ENCODE data around the gene EEF1AKMT4. TPM values are rescaled to one million over a fixed set of nuclear protein-coding genes. Genes with fewer than 3 reads are reported as not detected.
A peak's percentile ranks its signal among the peaks of the same experiment; 100 is the strongest.

The EEF1AKMT4 gene
- 4.0 TPM for polyA plus RNA-seq (2013, experiment 1 of 2)
- 3.6 TPM for polyA plus RNA-seq (2013, experiment 2 of 2)

DNA sequence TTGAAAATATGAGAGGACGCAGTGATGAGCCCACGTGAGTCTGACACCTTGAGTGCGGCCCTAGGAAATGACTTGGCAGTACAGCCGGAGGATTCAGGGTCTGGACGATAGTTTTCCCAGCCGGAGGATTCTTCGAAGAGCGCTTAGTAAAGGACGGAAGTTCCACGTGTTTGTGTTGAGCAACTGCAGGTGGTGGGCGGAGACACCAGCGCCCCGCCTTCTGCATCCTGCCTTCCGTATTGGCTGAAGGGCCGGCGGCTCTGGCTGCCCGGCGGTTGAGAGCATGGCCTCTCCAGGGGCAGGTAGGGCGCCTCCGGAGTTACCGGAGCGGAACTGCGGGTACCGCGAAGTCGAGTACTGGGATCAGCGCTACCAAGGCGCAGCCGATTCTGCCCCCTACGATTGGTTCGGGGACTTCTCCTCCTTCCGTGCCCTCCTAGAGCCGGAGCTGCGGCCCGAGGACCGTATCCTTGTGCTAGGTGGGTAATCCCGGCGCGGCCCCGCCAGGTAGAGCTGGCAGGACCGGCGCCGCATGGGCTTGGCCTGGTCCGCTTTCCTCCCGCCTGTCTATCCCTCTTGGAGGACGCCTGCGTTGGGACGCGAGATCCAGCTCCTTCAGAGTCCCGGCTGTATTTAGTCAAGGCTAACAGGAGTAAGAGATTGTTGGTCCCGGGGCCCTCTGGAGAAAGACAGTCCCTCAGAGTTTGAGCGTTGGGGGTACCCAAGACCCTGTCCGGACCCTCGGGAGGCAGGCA lies at the start of gene EEF1AKMT4:
Gene EEF1AKMT4, plus strand, starts transcription at position 261 of the 755 bp plus-strand sequence. Its CDS starts 23 bp downstream, at position 284.
- Histone ChIP-seq H3K9me3 (ENCODE audit: control insufficient read depth, low read length) (no peaks in the 10 kb centered on the region), H3K36me3 (ENCODE audit: control insufficient read depth, insufficient read depth, low read length) (peaks cover 9% of the 10 kb centered on the region), H3K27ac (ENCODE audit: low read depth, low read length, severe bottlenecking) (peak within 1 kb of the TSS; percentile 97), H3K4me3 (ENCODE audit: extremely low read depth, insufficient read depth, low read length, poor library complexity, severe bottlenecking) (peak within 1 kb of the TSS; percentile 89), H3K4me1 (ENCODE audit: control insufficient read depth, insufficient read depth, low read length, poor library complexity, severe bottlenecking) (no peaks in the 10 kb centered on the region)
- 0% methylated on average over 52 to 54 of the region's 54 CpGs for WGBS, 2 experiments (ENCODE audit: insufficient coverage in 2 of 2)

DNA sequence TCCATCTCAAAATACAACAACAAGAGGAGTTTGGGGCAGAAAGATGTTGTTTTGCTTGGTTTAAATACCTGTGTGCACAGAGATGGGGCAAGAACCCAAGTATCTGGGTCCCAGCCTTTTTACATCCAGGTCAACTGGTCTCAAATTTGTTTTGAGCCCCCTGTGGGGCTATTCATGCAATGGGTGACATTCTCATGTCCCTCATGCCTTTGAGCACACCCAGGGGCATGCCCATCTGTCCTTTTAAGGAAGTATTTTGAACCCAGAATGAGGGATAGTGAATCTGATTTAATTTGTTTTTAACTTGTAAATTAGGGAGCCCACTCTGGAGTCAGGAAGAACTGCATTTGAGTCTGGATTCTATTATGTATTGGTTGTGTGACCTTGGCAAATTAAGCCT lies 48.6 kb upstream of the EEF1AKMT4 start:
- peaks cover 5% of the 10 kb centered on the region for H3K36me3 ChIP-seq (ENCODE audit: control insufficient read depth, insufficient read depth, low read length)
- H3K27ac ChIP-seq (ENCODE audit: low read depth, low read length, severe bottlenecking), result no peak overlapping the region
- no peaks in the 10 kb centered on the region for H3K9me3 ChIP-seq (ENCODE audit: control insufficient read depth, low read length)
- H3K4me3 ChIP-seq (ENCODE audit: extremely low read depth, insufficient read depth, low read length, poor library complexity, severe bottlenecking), result no peak overlapping the region
- no peaks in the 10 kb centered on the region for H3K4me1 ChIP-seq (ENCODE audit: control insufficient read depth, insufficient read depth, low read length, poor library complexity, severe bottlenecking)

DNA sequence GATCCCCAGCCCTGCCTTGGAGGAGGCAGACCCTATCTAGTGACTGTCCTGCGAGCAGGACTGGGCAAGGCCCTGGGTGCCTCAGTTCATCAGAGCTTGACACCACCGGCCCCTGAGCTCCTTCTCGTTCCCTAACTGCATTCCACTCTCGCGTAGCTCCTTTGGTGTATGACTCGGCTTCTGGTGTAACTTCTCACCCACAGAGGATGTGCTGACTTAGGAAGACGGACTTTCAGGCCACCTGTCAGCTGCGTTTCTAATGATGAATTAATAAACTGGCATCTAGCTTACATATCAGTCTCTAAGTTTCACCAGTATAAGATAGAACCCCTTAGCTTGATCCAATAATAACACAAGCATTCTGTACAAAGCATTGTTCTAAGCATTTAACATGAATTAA lies 45.9 kb upstream of the EEF1AKMT4 start:
- H3K4me1 ChIP-seq (ENCODE audit: control insufficient read depth, insufficient read depth, low read length, poor library complexity, severe bottlenecking), result no peaks in the 10 kb centered on the region
- no peaks in the 10 kb centered on the region for H3K36me3 ChIP-seq (ENCODE audit: control insufficient read depth, insufficient read depth, low read length)
- H3K9me3 ChIP-seq (ENCODE audit: control insufficient read depth, low read length), result no peaks in the 10 kb centered on the region
- H3K4me3 ChIP-seq (ENCODE audit: extremely low read depth, insufficient read depth, low read length, poor library complexity, severe bottlenecking), result no peak overlapping the region
- WGBS, 2 experiments (ENCODE audit: insufficient coverage in 2 of 2), result 89 to 93% methylated on average over 7 to 8 of the region's 8 CpGs
- no peak overlapping the region for H3K27ac ChIP-seq (ENCODE audit: low read depth, low read length, severe bottlenecking)

DNA sequence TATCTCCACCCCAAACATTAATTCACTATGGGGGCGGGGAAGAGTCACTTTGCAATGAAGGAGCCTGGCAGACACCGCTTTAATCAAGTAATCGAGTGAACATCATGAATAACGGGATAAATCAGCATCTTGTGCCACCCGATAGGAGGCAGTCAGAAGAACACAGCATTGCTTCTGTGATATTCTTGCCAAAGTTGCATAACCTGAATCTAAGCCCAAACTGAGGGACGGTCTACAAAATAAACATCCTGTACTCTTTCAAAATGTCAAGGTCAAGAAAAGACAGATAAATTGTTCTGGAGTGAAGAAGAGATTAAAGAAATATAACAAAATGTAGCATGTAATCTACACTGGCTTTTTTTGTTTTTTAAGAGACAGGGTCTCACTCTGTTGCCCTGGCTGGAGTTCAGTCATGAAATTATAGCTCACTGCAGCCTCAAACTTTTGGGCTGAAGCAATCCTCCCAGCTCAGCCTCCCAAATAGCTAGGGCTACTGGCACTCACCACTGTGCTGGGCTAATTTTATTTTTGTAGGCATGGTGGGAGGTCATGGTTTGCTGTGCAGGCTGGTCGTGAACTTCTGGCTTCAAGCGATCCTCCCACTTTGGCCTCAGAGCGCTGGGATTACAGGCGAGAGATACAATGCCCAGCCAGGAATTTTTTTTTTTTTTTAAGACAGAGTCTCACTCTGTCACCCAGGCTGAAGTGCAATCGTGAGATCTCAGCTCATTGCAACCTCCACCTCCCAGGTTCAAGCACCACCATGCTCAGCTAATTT lies 40.1 kb upstream of the EEF1AKMT4 start:
- H3K27ac ChIP-seq (ENCODE audit: low read depth, low read length, severe bottlenecking), result no peak overlapping the region
- no peak overlapping the region for H3K4me3 ChIP-seq (ENCODE audit: extremely low read depth, insufficient read depth, low read length, poor library complexity, severe bottlenecking)
- 83 to 93% methylated on average over 9 of the region's 11 CpGs for WGBS, 2 experiments (ENCODE audit: insufficient coverage in 2 of 2)
- H3K36me3 ChIP-seq (ENCODE audit: control insufficient read depth, insufficient read depth, low read length), result no peaks in the 10 kb centered on the region
- H3K9me3 ChIP-seq (ENCODE audit: control insufficient read depth, low read length), result no peaks in the 10 kb centered on the region
- no peaks in the 10 kb centered on the region for H3K4me1 ChIP-seq (ENCODE audit: control insufficient read depth, insufficient read depth, low read length, poor library complexity, severe bottlenecking)

DNA sequence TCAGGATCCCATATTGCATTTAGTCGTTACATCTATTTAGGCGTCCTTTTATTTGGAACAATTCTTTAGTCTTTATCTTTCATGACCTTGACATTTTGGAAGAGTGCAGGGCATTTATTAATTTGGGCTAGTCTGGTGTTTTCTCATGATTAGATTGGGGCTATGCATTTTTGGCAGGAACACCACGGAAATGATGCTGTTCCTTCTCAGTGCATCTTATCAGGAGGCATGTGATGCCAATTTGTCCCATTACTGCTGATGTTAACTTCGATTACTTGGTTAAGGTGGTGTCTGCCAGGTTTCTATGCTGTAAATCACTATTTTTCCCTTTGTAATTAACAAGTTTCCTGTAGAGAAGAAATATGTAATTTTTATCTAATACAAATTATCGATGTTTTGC lies 38.2 kb upstream of the EEF1AKMT4 start:
- no peaks in the 10 kb centered on the region for H3K9me3 ChIP-seq (ENCODE audit: control insufficient read depth, low read length)
- no peaks in the 10 kb centered on the region for H3K36me3 ChIP-seq (ENCODE audit: control insufficient read depth, insufficient read depth, low read length)
- H3K4me1 ChIP-seq (ENCODE audit: control insufficient read depth, insufficient read depth, low read length, poor library complexity, severe bottlenecking), result no peaks in the 10 kb centered on the region
- 100% methylated on average over 2 of the region's 5 CpGs for WGBS, 2 experiments (ENCODE audit: insufficient coverage in 2 of 2)
- H3K4me3 ChIP-seq (ENCODE audit: extremely low read depth, insufficient read depth, low read length, poor library complexity, severe bottlenecking), result no peak overlapping the region
- H3K27ac ChIP-seq (ENCODE audit: low read depth, low read length, severe bottlenecking), result no peak overlapping the region

DNA sequence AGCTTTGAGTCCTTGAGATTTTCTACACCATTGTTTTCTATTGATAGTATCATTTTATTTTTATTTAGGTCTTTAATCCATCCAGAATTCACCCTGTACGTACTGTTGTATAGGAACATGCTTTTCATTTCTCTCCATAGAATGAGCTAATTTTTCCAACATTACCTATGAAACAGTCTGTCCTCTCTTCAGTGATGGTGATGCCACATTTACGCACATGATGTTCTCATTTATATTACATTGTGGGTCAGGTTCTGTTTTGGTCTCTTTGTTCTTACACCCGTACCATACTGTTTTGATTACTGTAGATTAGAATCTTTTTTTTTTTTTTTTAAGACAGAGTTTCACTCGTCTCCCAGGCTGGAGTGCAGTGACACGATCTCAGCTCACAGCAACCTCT lies 37.8 kb upstream of the EEF1AKMT4 start:
- WGBS, 2 experiments (ENCODE audit: insufficient coverage in 2 of 2), result 95 to 100% methylated on average over 1 to 3 of the region's 5 CpGs
- H3K36me3 ChIP-seq (ENCODE audit: control insufficient read depth, insufficient read depth, low read length), result no peaks in the 10 kb centered on the region
- no peaks in the 10 kb centered on the region for H3K9me3 ChIP-seq (ENCODE audit: control insufficient read depth, low read length)
- no peaks in the 10 kb centered on the region for H3K4me1 ChIP-seq (ENCODE audit: control insufficient read depth, insufficient read depth, low read length, poor library complexity, severe bottlenecking)
- H3K4me3 ChIP-seq (ENCODE audit: extremely low read depth, insufficient read depth, low read length, poor library complexity, severe bottlenecking), result no peak overlapping the region
- no peak overlapping the region for H3K27ac ChIP-seq (ENCODE audit: low read depth, low read length, severe bottlenecking)

DNA sequence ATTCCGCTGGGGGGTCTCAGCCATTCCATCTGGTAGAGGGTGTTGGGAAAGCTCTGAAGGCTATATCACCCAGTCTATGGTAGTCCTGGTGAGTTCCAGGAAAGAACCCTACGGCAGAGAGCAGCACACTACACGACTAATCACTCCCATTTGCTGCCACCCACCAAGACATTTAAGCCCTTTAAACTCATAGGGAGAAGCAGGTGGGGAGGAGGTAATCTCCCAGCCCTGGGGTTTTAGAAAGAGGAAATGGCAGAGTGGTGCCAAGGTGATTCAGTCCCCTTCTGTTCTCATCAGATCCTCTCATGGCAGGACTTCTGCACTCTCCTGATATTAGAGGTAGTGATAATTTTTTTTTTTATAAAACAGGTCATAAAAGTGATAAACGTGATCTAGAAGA lies 30.7 kb upstream of the EEF1AKMT4 start:
- Histone ChIP-seq H3K27ac (ENCODE audit: low read depth, low read length, severe bottlenecking) (no peak overlapping the region), H3K9me3 (ENCODE audit: control insufficient read depth, low read length) (no peaks in the 10 kb centered on the region), H3K4me3 (ENCODE audit: extremely low read depth, insufficient read depth, low read length, poor library complexity, severe bottlenecking) (no peak overlapping the region), H3K36me3 (ENCODE audit: control insufficient read depth, insufficient read depth, low read length) (no peaks in the 10 kb centered on the region), H3K4me1 (ENCODE audit: control insufficient read depth, insufficient read depth, low read length, poor library complexity, severe bottlenecking) (no peaks in the 10 kb centered on the region)
- 100% methylated on average over 1 of the region's 4 CpGs; no CpG with 5 or more reads in 1 of the 2 experiments for WGBS, 2 experiments (ENCODE audit: insufficient coverage in 2 of 2)

DNA sequence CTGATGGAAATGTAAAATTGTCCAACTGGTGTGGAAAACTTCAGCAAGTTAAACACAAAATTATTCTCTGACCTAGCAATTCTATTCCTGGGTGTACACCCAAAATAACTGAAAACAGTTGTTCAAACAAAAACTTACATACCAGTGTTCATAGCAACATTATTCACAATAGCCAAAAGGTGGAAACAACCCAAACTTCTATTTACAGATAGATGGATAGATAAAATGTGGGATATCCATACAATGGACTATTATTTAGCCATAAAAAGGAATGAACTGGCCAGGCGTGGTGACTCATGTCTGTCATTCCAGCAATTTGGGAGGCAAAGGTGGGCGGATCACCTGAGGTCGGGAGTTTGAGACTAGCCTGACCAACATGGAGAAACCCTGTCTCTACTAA lies 27.0 kb upstream of the EEF1AKMT4 start:
- Histone ChIP-seq H3K9me3 (ENCODE audit: control insufficient read depth, low read length) (no peaks in the 10 kb centered on the region), H3K27ac (ENCODE audit: low read depth, low read length, severe bottlenecking) (no peak overlapping the region), H3K4me3 (ENCODE audit: extremely low read depth, insufficient read depth, low read length, poor library complexity, severe bottlenecking) (no peak overlapping the region), H3K36me3 (ENCODE audit: control insufficient read depth, insufficient read depth, low read length) (no peaks in the 10 kb centered on the region), H3K4me1 (ENCODE audit: control insufficient read depth, insufficient read depth, low read length, poor library complexity, severe bottlenecking) (no peaks in the 10 kb centered on the region)
- WGBS, 2 experiments (ENCODE audit: insufficient coverage in 2 of 2), result 60 to 100% methylated on average over 1 to 2 of the region's 3 CpGs

DNA sequence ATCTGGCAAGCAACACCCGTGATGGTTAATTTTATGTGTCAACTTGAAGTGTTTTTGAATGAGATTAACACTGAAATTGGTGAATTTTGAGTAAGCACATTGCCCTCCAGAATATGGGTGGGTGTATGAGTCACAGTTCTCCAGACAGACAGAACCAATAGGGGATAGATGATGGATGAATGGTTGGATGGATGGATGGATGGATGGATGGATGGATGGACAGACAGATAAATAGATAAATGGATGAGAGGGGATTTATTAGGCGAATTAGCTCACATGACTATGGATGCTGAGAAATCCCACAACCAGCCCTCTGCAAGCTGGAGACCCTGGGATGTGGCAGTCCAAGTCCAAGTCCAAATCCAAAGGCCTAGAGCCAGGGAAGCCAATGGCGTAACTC lies 25.5 kb upstream of the EEF1AKMT4 start:
- no peak overlapping the region for H3K27ac ChIP-seq (ENCODE audit: low read depth, low read length, severe bottlenecking)
- H3K4me1 ChIP-seq (ENCODE audit: control insufficient read depth, insufficient read depth, low read length, poor library complexity, severe bottlenecking), result no peaks in the 10 kb centered on the region
- no peaks in the 10 kb centered on the region for H3K36me3 ChIP-seq (ENCODE audit: control insufficient read depth, insufficient read depth, low read length)
- WGBS, 2 experiments (ENCODE audit: insufficient coverage in 2 of 2), result 84 to 85% methylated on average over 3 of the region's 3 CpGs
- H3K4me3 ChIP-seq (ENCODE audit: extremely low read depth, insufficient read depth, low read length, poor library complexity, severe bottlenecking), result no peak overlapping the region
- no peaks in the 10 kb centered on the region for H3K9me3 ChIP-seq (ENCODE audit: control insufficient read depth, low read length)

DNA sequence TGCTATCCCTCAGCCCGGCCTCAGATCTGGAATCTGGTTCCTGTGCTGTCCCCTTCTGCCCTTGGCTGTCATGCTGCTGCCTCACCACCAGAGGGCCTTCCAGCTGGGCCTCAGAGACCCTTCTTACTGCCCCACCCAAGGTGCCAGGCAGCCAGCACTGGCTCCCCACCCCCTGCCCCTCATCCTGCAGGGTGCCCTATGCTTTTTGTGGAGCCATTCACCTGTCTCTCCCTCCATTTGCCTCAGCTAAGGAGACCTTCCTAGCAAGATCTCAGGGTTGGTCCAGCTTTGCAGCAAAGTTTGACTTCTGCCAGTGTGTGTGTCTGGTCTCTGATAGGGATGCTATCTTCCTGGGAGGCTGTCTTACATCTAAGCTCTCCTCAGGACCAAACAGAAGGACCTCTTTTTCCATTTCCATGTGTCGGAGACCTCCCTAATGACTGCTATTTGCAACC lies 22.0 kb upstream of the EEF1AKMT4 start:
- peaks cover 5% of the 10 kb centered on the region for H3K4me1 ChIP-seq (ENCODE audit: control insufficient read depth, insufficient read depth, low read length, poor library complexity, severe bottlenecking)
- 58 to 67% methylated on average over 2 of the region's 2 CpGs for WGBS, 2 experiments (ENCODE audit: insufficient coverage in 2 of 2)
- no peak overlapping the region for H3K4me3 ChIP-seq (ENCODE audit: extremely low read depth, insufficient read depth, low read length, poor library complexity, severe bottlenecking)
- H3K9me3 ChIP-seq (ENCODE audit: control insufficient read depth, low read length), result no peaks in the 10 kb centered on the region
- no peaks in the 10 kb centered on the region for H3K36me3 ChIP-seq (ENCODE audit: control insufficient read depth, insufficient read depth, low read length)
- H3K27ac ChIP-seq (ENCODE audit: low read depth, low read length, severe bottlenecking), result no peak overlapping the region
